Epithelial cell of esophagus (primary cell): ENCODE results near the gene KYAT1.

Experiments used
- DNase-seq: peaks from one replicate; pipeline ENCODE4 v3.0.0; 2010; ENCODE audit warnings: low read depth
- H3K4me3 ChIP-seq: 2 replicates; pipeline ENCODE4 v1.5.1; 2011; ENCODE audit warnings: mild to moderate bottlenecking, low read length, control low read depth
- TF ChIP-seq, protein P1 (sequence below): IDR thresholded peaks from 2 replicates; pipeline ENCODE4 v1.5.1; 2011; ENCODE audit warnings: low read depth, mild to moderate bottlenecking, low read length, control low read depth, inconsistent platforms; ENCODE audit not compliant: insufficient read depth; ENCODE audit errors: missing control alignments

KYAT1 gene

GRCh38 chr9:128790536-128790935 lies 91.2 kb downstream of the KYAT1 start:
- no peak overlapping the region for H3K4me3 ChIP-seq
- TF ChIP-seq, protein P1, sequence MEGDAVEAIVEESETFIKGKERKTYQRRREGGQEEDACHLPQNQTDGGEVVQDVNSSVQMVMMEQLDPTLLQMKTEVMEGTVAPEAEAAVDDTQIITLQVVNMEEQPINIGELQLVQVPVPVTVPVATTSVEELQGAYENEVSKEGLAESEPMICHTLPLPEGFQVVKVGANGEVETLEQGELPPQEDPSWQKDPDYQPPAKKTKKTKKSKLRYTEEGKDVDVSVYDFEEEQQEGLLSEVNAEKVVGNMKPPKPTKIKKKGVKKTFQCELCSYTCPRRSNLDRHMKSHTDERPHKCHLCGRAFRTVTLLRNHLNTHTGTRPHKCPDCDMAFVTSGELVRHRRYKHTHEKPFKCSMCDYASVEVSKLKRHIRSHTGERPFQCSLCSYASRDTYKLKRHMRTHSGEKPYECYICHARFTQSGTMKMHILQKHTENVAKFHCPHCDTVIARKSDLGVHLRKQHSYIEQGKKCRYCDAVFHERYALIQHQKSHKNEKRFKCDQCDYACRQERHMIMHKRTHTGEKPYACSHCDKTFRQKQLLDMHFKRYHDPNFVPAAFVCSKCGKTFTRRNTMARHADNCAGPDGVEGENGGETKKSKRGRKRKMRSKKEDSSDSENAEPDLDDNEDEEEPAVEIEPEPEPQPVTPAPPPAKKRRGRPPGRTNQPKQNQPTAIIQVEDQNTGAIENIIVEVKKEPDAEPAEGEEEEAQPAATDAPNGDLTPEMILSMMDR: no peak
- no peak for DNase-seq

- TF ChIP-seq, protein P1: no peak
- no peak for DNase-seq
- H3K4me3 ChIP-seq: peak overlapping the region; percentile 97
Measured at GRCh38 chr9:128788445-128788844, 93.3 kb downstream of the KYAT1 start.

- peak; percentile 26 for DNase-seq
- TF ChIP-seq, protein P1: no peak
Measured at GRCh38 chr9:128787659-128788058, 94.1 kb downstream of the KYAT1 start.

GRCh38 chr9:128786681-128787601 lies 94.8 kb downstream of the KYAT1 start, which contains the start of gene TBC1D13:
TBC1D13 (plus strand) TSS chr9:128787253; CDS start chr9:128787354, 101 bp downstream.
- H3K4me3 ChIP-seq: peak within 1 kb of the TSS; percentile 97
- peak; percentile 84 for DNase-seq
- TF ChIP-seq, protein P1: no peak

More at GRCh38 chr9:128787659-128788058, 94.1 kb downstream of the KYAT1 start:
- peak overlapping the region; percentile 97 for H3K4me3 ChIP-seq

- H3K4me3 ChIP-seq: no peak overlapping the region
- TF ChIP-seq, protein P1: no peak
- no peak for DNase-seq
Measured at GRCh38 chr9:128785427-128785826, 96.3 kb downstream of the KYAT1 start.
